ENCODE data around the gene SERPINA10.

DNA sequence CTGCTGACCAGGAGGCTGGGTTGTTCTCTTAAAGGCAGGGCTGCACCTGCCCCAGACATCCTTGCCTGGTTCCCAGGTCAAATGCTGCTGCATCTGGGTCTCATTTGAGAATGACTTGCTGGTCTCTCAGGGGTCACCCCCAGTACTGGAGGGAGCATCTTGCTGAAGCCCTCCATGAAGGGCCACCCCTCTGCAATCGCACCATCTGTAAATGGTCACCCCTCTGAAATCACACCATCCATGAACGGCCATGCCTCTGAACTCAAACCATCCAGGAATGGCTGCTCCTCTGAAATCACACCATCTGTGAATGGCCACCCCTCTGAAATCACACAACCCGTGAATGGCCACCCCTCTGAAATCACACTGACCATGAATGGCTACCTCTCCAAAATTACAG is 37.4 kb upstream of the SERPINA10 start:
- TF ChIP-seq EZH2 (IDR thresholded peaks at IDR 0.05; ENCODE audit: borderline replicate concordance, low read depth, low read length, severe bottlenecking) (no peak), CTCF (IDR thresholded peaks at IDR 0.05; ENCODE audit: borderline replicate concordance, extremely low read depth, low read length, poor library complexity, severe bottlenecking) (no peak)

All from DND-41 (cell line).